Activated CD4-positive, alpha-beta T cell treated with anti-CD3 and anti-CD28 coated beads for 36 hours (primary cell): Measurements from ENCODE around the gene GRAP. TPM values are rescaled to one million over a fixed set of nuclear protein-coding genes. Genes with fewer than 3 reads are reported as not detected.

ENCODE experiments used
- ATAC-seq: fragments of 200-7000 bp; cut with Tn5 transposase; one replicate; pipeline ENCODE4 v1.10.0; 2021; ENCODE audit warnings: mild to moderate bottlenecking, moderate library complexity
- CTCF ChIA-PET: fragments of 350-600 bp; sonication (Branson Sonifier 250); formaldehyde crosslinking; loops from one replicate; lab custom pipeline; 2021; ENCODE audit warnings: antibody characterized with exemption; lab: Charles Lee
- POLR2A ChIA-PET: fragments of 350-600 bp; sonication (Branson Sonifier 250); formaldehyde crosslinking; loops from one replicate; lab custom pipeline; 2021; ENCODE audit warnings: antibody characterized with exemption, inconsistent platforms; lab: Charles Lee
- DNase-seq: peaks from one replicate; pipeline ENCODE4 v3.0.0-alpha.2; 2020
- H3K27ac Mint-ChIP-seq: one replicate; pipeline ENCODE4 v1.8.0; 2021; ENCODE audit warnings: mixed read lengths
- H3K27me3 Mint-ChIP-seq: one replicate; pipeline ENCODE4 v1.8.0; 2021; ENCODE audit warnings: mixed read lengths
- H3K36me3 Mint-ChIP-seq: one replicate; pipeline ENCODE4 v1.8.0; 2021; ENCODE audit warnings: low read depth, mixed read lengths
- H3K4me1 Mint-ChIP-seq: one replicate; pipeline ENCODE4 v1.8.0; 2021; ENCODE audit warnings: mixed read lengths
- H3K4me3 Mint-ChIP-seq: one replicate; pipeline ENCODE4 v1.8.0; 2021; ENCODE audit warnings: mild to moderate bottlenecking, moderate library complexity, mixed read lengths
- H3K9me3 Mint-ChIP-seq: one replicate; pipeline ENCODE4 v1.8.0; 2021; ENCODE audit warnings: low read depth, mixed read lengths
- intact Hi-C, 2 experiments: fragments of 100-400 bp; cut with DNase I in 1 of 2; cut with micrococcal nuclease in 1 of 2; formaldehyde crosslinking; loops; one replicate each; pipeline versions ENCODE4 v1.14.2 to v1.15.1; 2022 to 2024; cut with DNase I, micrococcal nuclease
- total RNA-seq, 2 experiments: library from RNA; stranded (reverse); gene quantifications; one replicate each; pipeline ENCODE4 v1.2.3, GENCODE V29; 2021

GRAP gene
- total RNA-seq, 2 experiments from 2014 or later, result 10.7 to 11.2 TPM

- Mint-ChIP-seq H3K4me3 (no peak overlapping the region), H3K36me3 (peaks cover 4% of the 10 kb centered on the region), H3K27ac (no peak overlapping the region), H3K9me3 (no peaks in the 10 kb centered on the region), H3K4me1 (no peaks in the 10 kb centered on the region), H3K27me3 (no peaks in the 10 kb centered on the region)
- intact Hi-C loops, result no loop called here
- ChIA-PET CTCF (interaction anchor here (1.1 to 1.4 kb wide), 2 partner anchors 14 to 47 kb away, joined by 3 read pairs; no protein-coding TSS in a partner anchor), POLR2A (no interaction called here)
- ATAC-seq (no peak), DNase-seq (no peak)
Measured at GRCh38 chr17:19016297-19016696, 30.5 kb downstream of the GRAP start.

DNA sequence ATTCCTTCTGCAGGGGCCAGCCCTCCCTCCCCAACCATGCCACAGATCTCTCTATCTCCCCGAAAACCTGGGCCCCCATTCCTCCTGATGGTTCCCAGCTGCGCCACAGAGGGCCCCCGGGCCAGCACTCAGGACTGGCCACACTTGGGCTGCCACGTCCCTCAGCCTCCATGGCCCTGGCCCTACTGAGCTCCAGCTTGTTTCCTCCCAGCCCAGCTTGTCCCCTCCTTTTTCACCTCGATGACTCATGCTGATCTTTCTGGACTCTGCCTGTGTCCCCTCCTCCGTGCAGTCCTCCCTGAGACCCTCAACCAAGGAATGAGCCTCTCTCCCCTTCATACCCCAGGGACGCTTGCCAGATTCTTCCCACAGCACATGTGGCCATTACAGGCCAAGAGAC is 31.3 kb downstream of the GRAP start:
- H3K4me1 Mint-ChIP-seq, result no peaks in the 10 kb centered on the region
- no peaks in the 10 kb centered on the region for H3K9me3 Mint-ChIP-seq
- ATAC-seq (no peak), DNase-seq (no peak)
- POLR2A ChIA-PET, result no interaction called here
- CTCF ChIA-PET, result interaction anchor here (1.1 kb wide), 1 partner anchor 46 kb away, joined by 3 read pairs; no protein-coding TSS in a partner anchor
- intact Hi-C loops, result no loop called here
- H3K4me3 Mint-ChIP-seq, result no peak overlapping the region
- no peaks in the 10 kb centered on the region for H3K27me3 Mint-ChIP-seq
- H3K36me3 Mint-ChIP-seq, result no peaks in the 10 kb centered on the region
- H3K27ac Mint-ChIP-seq, result no peak overlapping the region

DNA sequence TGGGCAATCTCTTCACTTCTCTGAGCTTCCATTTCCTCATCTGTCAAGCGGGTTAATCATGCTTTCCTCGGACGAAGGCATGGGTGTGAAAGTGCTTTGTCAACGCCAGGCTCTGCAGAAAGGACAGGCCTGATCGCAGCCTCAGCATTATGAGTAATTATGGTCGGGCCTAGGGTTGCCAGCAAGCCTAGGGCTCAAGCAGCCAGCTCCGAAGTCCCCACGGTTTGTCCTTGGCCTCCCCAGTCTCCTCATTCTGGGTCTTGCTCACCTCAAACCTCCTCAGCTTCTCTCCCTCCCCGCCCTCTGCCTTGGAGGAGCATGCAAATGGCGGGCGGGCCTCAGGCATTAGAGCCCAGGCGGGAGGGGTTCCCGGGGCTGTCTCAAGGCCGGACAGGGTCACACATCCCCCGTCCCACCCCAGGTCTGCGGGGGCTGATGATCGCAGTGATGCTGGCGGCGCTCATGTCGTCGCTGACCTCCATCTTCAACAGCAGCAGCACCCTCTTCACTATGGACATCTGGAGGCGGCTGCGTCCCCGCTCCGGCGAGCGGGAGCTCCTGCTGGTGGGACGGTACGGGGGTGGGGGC is 32.0 kb downstream of the GRAP start:
- intact Hi-C loops, result no loop called here
- ATAC-seq, result no peak
- Mint-ChIP-seq H3K4me1 (no peaks in the 10 kb centered on the region), H3K9me3 (no peaks in the 10 kb centered on the region), H3K36me3 (no peaks in the 10 kb centered on the region), H3K27ac (no peak overlapping the region), H3K4me3 (no peak overlapping the region), H3K27me3 (no peaks in the 10 kb centered on the region)
- CTCF ChIA-PET, result no interaction called here
- POLR2A ChIA-PET, result no interaction called here
- DNase-seq, result no peak

DNA sequence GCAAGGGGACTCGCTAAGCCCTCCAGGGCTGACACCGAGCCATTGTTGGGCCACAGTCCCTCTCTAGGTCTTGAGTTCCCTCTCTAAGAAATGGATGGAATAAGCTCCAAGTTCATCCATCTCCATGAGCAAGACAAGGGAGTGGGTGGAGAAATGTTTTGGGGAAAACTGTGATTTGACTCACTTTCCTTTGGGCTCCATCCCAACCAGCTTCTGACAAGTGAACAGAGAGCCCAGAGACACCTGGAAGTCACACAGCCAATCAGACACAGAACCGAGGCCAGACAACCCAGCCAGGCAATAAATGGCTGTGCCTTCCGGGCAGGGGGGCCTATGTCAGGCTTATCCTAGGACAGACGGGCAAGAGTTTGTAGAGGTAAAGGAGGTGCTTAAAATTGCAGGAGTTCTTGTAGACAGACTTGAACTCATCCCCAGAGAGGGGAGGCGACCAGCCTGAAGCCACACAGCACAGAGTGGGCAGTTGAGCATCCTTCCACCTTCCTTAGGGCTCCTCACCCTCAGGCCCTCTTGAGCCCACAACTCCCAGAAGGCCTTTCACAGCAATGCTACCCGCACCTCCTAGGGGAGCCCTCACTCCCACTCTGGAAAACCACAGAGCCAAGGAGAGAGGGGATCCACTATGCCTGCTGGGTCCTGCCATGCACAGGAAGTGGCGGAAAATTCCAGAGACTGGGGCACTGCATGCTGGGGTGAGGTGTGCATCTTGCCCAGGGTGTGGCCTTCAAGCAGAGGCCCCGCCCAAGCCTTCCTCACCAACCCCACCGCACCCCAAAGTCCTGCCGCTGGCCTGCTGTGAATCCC is 32.7 kb downstream of the GRAP start:
- H3K27me3 Mint-ChIP-seq, result no peaks in the 10 kb centered on the region
- no peak overlapping the region for H3K27ac Mint-ChIP-seq
- H3K4me1 Mint-ChIP-seq, result no peaks in the 10 kb centered on the region
- no peaks in the 10 kb centered on the region for H3K9me3 Mint-ChIP-seq
- no peak for ATAC-seq
- intact Hi-C loops, result no loop called here
- CTCF ChIA-PET, result interaction anchor here (0.6 kb wide), 1 partner anchor 55 kb away, joined by 4 read pairs; no protein-coding TSS in a partner anchor
- no peaks in the 10 kb centered on the region for H3K36me3 Mint-ChIP-seq
- POLR2A ChIA-PET, result no interaction called here
- H3K4me3 Mint-ChIP-seq, result no peak overlapping the region
- DNase-seq, result no peak

DNA sequence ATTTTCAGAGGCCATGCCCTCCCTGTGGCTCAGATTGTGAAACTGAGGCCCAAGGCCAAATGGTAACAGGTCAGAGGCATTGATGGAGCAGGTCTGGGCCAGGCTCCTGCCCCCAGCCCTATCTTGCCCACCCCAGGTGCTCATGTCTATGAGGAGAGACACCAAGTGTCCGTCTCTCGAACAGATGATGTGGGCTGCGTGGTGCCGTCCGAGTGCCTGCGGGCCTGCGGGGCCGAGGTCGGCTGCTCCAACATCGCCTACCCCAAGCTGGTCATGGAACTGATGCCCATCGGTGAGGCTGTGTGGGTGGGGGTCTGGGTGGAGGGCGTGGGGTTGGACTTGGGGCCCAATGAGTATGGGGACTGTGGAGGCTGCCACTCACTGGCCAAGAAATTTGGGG is 33.5 kb downstream of the GRAP start:
- ATAC-seq (no peak), DNase-seq (no peak)
- intact Hi-C loops, result no loop called here
- Mint-ChIP-seq H3K27ac (no peak overlapping the region), H3K4me1 (no peaks in the 10 kb centered on the region), H3K4me3 (no peak overlapping the region), H3K27me3 (no peaks in the 10 kb centered on the region), H3K36me3 (no peaks in the 10 kb centered on the region), H3K9me3 (no peaks in the 10 kb centered on the region)
- ChIA-PET CTCF (interaction anchor here (0.6 kb wide), 1 partner anchor 656 kb away, joined by 3 read pairs; no protein-coding TSS in a partner anchor), POLR2A (no interaction called here)

GRCh38 chr17:19012171-19013080 is 34.3 kb downstream of the GRAP start:
- no peaks in the 10 kb centered on the region for H3K9me3 Mint-ChIP-seq
- no peak for DNase-seq
- ATAC-seq, result no peak
- H3K4me1 Mint-ChIP-seq, result no peaks in the 10 kb centered on the region
- ChIA-PET POLR2A (no interaction called here), CTCF (interaction anchor here (0.6 kb wide), 1 partner anchor 655 kb away, joined by 3 read pairs; no protein-coding TSS in a partner anchor)
- H3K4me3 Mint-ChIP-seq, result no peak overlapping the region
- H3K36me3 Mint-ChIP-seq, result no peaks in the 10 kb centered on the region
- H3K27me3 Mint-ChIP-seq, result no peaks in the 10 kb centered on the region
- H3K27ac Mint-ChIP-seq, result no peak overlapping the region
- intact Hi-C loops, result no loop called here

- Mint-ChIP-seq H3K9me3 (no peaks in the 10 kb centered on the region), H3K4me1 (no peaks in the 10 kb centered on the region), H3K27me3 (no peaks in the 10 kb centered on the region), H3K36me3 (no peaks in the 10 kb centered on the region), H3K4me3 (no peak overlapping the region), H3K27ac (no peak overlapping the region)
- CTCF ChIA-PET, result no interaction called here
- intact Hi-C loops, result no loop called here
- ATAC-seq (no peak), DNase-seq (no peak)
- POLR2A ChIA-PET, result no interaction called here
Measured at GRCh38 chr17:19011581-19011980, 35.2 kb downstream of the GRAP start.

GRCh38 chr17:19010729-19011505 is 35.8 kb downstream of the GRAP start:
- intact Hi-C loops, result no loop called here
- no peaks in the 10 kb centered on the region for H3K36me3 Mint-ChIP-seq
- DNase-seq (no peak), ATAC-seq (no peak)
- no peaks in the 10 kb centered on the region for H3K27me3 Mint-ChIP-seq
- peaks cover 2% of the 10 kb centered on the region for H3K9me3 Mint-ChIP-seq
- no peak overlapping the region for H3K27ac Mint-ChIP-seq
- ChIA-PET POLR2A (no interaction called here), CTCF (interaction anchor here (0.6 kb wide), 1 partner anchor 417 kb away, joined by 3 read pairs; no protein-coding TSS in a partner anchor)
- no peak overlapping the region for H3K4me3 Mint-ChIP-seq
- H3K4me1 Mint-ChIP-seq, result no peaks in the 10 kb centered on the region

DNA sequence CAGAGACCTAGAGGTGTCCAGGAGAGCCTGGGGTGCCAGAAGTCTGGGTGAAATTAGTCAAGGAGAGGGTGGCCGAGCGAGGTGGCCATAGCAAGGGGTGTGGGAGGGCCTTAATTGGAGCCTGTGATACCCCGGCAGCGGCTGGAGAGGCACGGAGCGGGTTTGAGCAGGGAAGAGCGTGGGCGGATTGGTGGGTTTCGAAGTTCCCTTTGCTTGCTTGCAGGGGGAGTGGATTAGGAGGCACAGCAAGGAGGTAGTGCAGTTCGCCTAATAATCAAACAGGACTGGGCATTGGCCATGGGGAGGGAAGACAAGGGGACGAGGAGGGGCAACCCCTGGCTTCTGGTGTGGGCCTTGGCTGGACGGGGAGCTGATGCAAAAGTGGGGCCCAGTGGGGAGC is 36.8 kb downstream of the GRAP start:
- Mint-ChIP-seq H3K4me1 (no peaks in the 10 kb centered on the region), H3K4me3 (no peak overlapping the region), H3K36me3 (no peaks in the 10 kb centered on the region), H3K9me3 (peaks cover 2% of the 10 kb centered on the region), H3K27ac (no peak overlapping the region), H3K27me3 (no peaks in the 10 kb centered on the region)
- ATAC-seq (no peak), DNase-seq (no peak)
- ChIA-PET CTCF (interaction anchor here (0.6 kb wide), 1 partner anchor 418 kb away, joined by 3 read pairs; no protein-coding TSS in a partner anchor), POLR2A (no interaction called here)
- intact Hi-C loops, result no loop called here

DNA sequence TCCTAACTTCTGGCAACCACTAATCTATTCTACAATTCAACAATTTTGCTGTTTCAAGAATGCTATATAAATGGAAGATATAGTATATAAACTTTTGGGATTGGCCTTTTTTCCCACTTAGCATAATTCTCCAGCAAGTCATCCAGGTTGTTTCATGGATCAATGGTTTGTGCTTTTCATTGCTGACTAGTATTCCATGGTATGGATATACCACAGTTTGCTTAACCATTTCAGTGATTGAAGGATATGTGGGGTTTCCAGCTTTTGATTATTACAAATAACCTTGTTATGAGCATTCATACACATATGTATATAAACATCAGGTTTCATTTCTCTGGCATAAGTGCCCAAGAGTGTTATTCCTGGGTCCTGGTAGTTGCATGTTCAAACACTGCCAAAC is 40.1 kb downstream of the GRAP start:
- no peak for ATAC-seq
- Mint-ChIP-seq H3K27ac (no peak overlapping the region), H3K4me3 (no peak overlapping the region), H3K4me1 (peaks cover 17% of the 10 kb centered on the region), H3K9me3 (peaks cover 2% of the 10 kb centered on the region), H3K27me3 (no peaks in the 10 kb centered on the region), H3K36me3 (peaks cover 17% of the 10 kb centered on the region)
- ChIA-PET CTCF (no interaction called here), POLR2A (no interaction called here)
- DNase-seq, result no peak
- intact Hi-C loops, result no loop called here
